Endometrial microvascular endothelial cells (primary cell): ENCODE data around the gene FCN1. TPM values are rescaled to one million over a fixed set of nuclear protein-coding genes. Genes with fewer than 3 reads are reported as not detected.
"Not testable (repeated sequence)": the region's sequence is repeated elsewhere in the genome, so short reads cannot be mapped to it uniquely, and the experiment has no call there.

Experiments used
- in situ Hi-C: cut with HindIII; loops from 2 replicates; pipeline ENCODE4 v1.10.0; 2017; ENCODE audit warnings: low sequenced_read_pairs, low pct_unique_long_range_greater_than_20kb; ENCODE audit errors: inconsistent ontology term
- total RNA-seq: library from RNA; depleted of rRNA; stranded (reverse); fragments of >200 nt; gene quantifications from one replicate; pipeline ENCODE4 v1.2.3, GENCODE V29; 2015; ENCODE audit errors: inconsistent ontology term

The FCN1 gene
- total RNA-seq: not detected

GRCh38 chr9:134917431-134918373, at the start of gene FCN1:
Gene FCN1, minus strand, starts transcription at chr9:134917912. Its CDS starts 41 bp downstream, at chr9:134917871.
- in situ Hi-C loops: no loop called here

GRCh38 chr9:134966697-134967546, 49.2 kb upstream of the FCN1 start:
- in situ Hi-C loops: no loop called here

GRCh38 chr9:134966270-134966669, 48.6 kb upstream of the FCN1 start:
- in situ Hi-C loops: no loop called here

- in situ Hi-C loops: no loop called here
Observed at GRCh38 chr9:134965851-134966250, 48.1 kb upstream of the FCN1 start.

- in situ Hi-C loops: no loop called here
Observed at GRCh38 chr9:134965411-134965810, 47.7 kb upstream of the FCN1 start.

GRCh38 chr9:134964271-134965055, 46.8 kb upstream of the FCN1 start:
- in situ Hi-C loops: no loop called here

- in situ Hi-C loops: no loop called here
Observed at GRCh38 chr9:134963546-134963945, 45.8 kb upstream of the FCN1 start.

- in situ Hi-C loops: no loop called here
Observed at GRCh38 chr9:134962973-134963364, 45.3 kb upstream of the FCN1 start.

- in situ Hi-C loops: no loop called here
Observed at GRCh38 chr9:134962065-134962972, 44.6 kb upstream of the FCN1 start.

- in situ Hi-C loops: no loop called here
Observed at GRCh38 chr9:134961331-134962064, 43.8 kb upstream of the FCN1 start.

GRCh38 chr9:134960701-134961181, 43.0 kb upstream of the FCN1 start:
- in situ Hi-C loops: no loop called here

- in situ Hi-C loops: no loop called here
Observed at GRCh38 chr9:134959971-134960310, 42.2 kb upstream of the FCN1 start.

GRCh38 chr9:134959126-134959970, 41.6 kb upstream of the FCN1 start:
- in situ Hi-C loops: no loop called here

- in situ Hi-C loops: no loop called here
Observed at GRCh38 chr9:134957945-134958227, 40.2 kb upstream of the FCN1 start.

GRCh38 chr9:134957165-134957944, 39.6 kb upstream of the FCN1 start:
- in situ Hi-C loops: no loop called here

- in situ Hi-C loops: not testable (repeated sequence)
Observed at GRCh38 chr9:134956387-134956786, 38.7 kb upstream of the FCN1 start.
